Measurements from ENCODE around the gene SMYD3.

SMYD3 gene

GRCh38 chr1:246506674-246507481 is at the start of gene SMYD3:
Gene SMYD3, minus strand, starts transcription at chr1:246507279.
- peak; percentile 69 for DNase-seq

GRCh38 chr1:246554201-246554600 is 47.1 kb upstream of the SMYD3 start:
- DNase-seq, result no peak

DNA sequence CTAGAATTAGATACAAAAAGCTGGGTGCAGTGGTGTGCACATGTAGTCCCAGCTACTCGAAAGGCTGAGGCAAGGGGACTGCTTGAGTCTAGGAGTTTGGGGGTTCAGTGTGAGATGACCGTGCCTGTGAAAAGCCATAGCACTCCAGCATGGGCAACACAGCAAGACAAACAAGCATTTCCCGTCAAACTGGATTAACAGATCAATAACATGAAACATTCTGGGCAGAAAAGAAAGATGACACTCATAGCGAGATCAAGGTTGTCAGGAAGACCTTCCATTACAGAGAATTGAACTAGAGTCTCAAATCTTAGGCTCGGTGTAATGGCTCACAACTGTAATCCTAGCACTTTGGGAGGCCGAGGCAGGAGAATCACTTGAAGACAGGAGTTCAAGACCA is 45.0 kb upstream of the SMYD3 start:
- no peak for DNase-seq

DNA sequence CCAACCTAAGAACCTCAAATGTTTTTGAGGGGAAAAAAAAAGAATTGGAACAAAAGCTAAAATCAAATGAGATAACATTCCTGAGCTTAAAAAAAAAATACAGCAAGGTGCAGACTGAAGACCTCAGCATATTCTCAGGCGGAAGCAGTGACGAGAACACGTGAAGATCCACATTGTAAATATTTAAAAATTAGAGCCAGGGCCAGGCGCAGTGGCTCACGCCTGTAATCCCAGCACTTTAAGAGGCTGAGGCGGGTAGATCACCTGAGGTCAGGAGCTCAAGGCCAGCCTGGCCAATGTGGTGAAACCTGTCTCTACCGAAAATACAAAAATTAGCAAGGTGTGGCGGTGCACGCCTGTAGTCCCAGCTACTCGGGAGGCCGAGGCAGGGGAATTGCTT is 43.3 kb upstream of the SMYD3 start:
- DNase-seq, result no peak

- no peak for DNase-seq
These were observed 42.6 kb upstream of the SMYD3 start for GRCh38 chr1:246549665-246550064.

DNA sequence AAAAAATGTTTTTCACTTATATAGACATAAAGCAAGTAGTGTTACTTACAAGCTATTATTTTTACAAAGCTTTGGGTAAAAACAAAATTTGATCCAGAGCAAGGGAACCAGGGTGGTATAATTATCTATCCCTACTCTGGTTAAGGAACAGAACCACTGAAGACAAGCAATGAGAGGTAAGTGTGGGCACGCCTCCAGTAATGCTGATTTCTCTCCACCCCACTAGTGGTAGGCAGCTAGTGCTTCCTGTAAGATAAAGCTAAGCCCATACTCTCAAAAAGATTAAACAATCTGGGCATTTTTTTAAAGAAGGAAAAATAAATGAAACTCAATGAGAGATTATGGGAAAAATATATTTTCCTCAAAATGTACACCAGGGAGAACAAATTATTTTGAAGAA is 36.9 kb upstream of the SMYD3 start:
- DNase-seq, result no peak

- no peak for DNase-seq
These were observed 33.8 kb upstream of the SMYD3 start for GRCh38 chr1:246540738-246541491.

- no peak for DNase-seq
These were observed 30.8 kb upstream of the SMYD3 start for GRCh38 chr1:246537887-246538286.

GRCh38 chr1:246537441-246537840 is 30.4 kb upstream of the SMYD3 start:
- DNase-seq, result no peak

DNA sequence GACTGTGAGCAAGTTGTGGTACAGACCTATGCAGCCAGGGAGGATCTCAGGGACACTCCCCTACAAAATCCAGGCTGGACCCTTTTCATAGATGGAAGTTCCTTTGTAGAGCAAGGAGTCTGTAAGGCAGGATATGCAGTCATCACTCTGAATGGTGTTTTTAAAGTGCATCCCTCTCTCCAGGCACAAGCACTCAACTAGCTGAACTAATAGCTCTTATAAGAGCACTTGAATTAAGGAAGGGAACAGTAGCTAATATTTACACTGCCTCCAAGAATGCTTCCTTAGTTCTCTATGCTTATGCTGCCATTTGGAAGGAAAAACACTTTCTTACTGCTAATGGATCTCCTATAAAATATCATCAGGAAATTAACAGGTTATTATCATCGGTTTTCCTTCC is 27.0 kb upstream of the SMYD3 start:
- DNase-seq, result no peak

DNA sequence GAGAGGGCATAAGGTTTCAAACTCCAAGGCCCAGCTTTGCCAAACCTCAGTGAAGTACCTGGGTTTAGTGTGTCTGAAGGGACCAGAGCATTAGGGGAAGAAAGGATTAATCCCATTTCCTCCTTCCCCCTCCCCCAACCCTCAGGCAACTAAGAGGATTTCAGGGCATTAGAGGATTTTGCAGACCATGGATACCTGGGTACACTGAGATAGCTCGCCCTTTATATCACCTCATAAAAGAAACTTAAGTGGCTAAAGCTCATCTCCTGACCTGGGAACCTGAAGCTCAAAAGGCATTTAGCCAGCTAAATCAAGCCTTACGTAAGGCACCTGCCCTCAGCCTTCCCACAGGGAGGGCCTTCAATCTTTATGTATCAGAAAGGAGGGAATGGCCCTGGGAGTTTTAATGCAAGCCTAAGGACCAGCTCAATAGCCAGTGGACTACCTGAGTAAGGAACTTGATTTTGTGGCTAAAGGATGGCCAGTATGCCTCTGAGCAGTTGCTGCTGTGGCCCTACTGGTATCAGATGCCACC is 26.4 kb upstream of the SMYD3 start:
- no peak for DNase-seq

DNA sequence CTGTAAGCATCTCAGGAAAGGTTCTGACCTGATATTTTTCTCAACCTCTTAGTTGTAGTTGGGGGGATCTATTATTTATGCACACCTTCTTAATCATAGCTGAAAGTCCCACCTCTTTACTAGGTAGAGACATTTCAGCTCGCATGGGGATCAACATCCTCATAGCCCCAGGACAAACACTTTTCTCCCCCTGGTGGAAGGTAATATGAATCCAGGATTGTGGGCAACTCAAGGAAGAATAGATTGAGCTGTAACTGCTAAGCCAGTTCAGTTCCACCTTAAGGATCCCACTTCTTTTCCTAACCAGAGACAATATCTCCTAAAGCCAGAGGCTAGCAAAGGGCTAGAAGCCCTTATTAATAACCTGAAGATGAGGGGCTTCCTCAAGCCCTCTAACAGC is 25.4 kb upstream of the SMYD3 start:
- DNase-seq, result no peak

- DNase-seq, result no peak
These were observed 23.4 kb upstream of the SMYD3 start for GRCh38 chr1:246530482-246530881.

DNA sequence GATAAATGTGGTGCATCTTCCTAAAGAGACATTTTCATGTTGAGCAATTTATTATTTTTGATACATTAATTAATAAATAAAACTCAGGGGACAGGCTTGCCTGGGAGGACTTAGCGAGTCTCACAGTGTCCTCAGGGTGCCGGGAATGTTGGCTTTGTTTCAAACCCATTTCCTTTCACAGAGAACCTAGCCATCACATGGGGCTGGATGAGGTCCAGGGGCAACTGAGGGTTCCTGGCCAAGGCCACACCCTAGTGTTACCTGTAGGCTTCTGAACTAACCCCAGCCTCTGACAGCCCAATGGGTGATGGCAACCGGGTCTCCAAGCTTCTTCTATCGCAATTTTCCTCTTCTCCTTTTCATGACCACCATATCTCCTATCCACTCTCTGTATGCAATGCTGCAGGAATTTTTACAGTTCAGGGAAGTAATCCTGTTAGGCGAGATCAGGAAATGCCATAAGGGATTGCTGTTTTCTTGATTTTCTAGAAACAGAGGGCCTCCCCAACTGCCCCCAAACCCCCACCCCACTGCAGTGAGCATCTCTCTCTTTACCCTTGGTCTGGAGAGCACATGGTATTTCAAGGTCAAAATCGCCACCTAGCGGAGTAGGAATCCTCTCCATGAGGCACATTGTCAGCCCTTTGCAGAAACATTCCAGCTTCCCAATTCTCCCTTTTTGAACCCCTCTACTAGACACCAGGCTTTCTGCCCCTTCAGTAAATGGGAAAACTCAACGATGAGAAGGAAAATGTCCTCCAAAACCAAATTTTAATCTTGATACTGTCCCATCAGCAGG is 22.1 kb upstream of the SMYD3 start:
- no peak for DNase-seq

DNA sequence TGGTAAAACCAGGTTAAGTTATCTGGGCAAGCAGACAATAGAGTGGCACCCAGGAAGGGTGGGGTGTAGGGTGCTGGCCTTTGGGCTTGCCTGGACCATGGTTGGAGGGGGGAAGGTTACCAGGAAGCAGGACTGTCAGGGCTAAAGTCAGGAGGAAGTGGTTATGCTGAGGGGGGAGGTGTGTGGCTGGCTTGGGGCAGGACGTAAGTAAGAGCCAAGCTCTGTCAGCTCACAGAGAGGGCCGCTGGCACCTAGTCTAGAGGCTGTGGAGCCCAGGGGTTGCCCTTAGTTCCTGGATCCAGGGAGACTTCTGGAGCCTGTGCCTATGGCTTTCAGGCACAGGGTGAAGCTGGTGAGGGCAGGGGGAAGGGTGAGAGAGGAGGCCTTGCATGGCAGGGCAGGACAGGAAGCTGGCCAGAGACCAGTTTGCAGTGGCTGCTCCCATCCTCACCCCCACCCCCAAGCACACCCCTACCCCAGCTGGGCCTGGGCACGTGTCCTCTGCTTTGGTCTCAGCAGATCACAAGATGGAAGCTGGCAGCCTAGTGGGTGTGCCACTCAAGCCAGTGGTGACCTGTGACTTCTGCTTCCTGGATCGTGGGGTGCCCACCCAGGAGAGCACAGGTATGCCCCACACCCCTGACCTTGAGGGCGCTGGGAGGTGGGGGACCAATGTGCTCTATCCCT is 20.5 kb upstream of the SMYD3 start:
- DNase-seq, result no peak

GRCh38 chr1:246526915-246527314 is 19.8 kb upstream of the SMYD3 start:
- no peak for DNase-seq

DNA sequence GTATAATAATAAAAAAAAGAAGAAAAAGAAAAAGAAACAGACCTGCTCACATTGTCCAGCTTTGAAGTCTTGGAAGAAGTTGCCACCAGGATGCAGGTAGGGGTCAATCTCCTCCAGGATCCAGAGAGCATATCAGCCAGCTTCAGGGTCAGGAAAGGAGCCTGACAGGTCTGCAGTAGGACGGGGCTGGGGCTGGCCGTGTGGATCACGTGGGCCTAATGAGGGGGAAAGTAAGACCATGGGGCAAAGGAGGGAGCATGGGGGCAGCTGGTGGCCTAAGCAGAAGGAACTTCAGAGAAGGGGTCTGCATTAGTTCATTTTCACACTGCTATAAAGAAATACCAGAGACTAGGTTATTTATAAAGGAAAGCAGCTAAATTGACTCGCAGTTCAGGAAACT is 19.3 kb upstream of the SMYD3 start:
- DNase-seq, result no peak

- no peak for DNase-seq
These were observed 12.4 kb upstream of the SMYD3 start for GRCh38 chr1:246519514-246519913.

DNA sequence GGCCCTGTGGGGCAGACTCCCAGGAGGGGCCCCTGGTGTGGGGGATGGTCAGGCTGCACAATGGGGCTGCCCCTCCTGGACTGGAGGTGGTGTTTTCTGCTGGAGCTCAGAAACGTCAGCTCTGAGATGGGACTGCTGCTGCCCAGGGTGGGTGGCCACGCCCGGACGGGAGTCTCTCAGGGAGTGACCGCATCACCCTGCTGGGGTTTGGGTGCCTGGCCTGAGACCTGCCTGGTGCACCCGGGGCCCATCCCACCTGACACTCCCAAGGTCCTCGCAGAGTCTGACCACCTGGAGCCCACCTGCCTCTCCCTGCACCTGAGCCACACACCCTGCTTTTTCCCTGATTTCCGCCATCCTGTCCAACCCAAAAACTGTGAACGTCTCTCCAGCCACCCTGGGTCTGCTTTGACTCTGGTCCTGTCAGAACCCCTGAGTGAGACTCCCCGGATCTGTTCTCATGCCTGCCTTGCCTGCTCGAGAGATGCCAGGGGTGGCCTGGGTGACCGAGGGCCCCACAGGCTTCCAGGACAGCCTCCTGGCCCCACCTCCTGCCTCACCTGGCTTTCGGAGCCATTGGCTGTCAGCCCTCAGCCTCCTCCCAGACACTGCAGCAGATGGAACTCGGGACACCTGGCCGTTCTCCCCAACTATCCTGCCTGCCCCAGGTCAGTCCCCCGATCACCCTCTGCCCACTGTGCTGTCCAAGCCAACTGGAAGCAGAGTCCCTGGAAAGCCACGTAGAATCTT is 11.6 kb upstream of the SMYD3 start:
- DNase-seq, result no peak

DNA sequence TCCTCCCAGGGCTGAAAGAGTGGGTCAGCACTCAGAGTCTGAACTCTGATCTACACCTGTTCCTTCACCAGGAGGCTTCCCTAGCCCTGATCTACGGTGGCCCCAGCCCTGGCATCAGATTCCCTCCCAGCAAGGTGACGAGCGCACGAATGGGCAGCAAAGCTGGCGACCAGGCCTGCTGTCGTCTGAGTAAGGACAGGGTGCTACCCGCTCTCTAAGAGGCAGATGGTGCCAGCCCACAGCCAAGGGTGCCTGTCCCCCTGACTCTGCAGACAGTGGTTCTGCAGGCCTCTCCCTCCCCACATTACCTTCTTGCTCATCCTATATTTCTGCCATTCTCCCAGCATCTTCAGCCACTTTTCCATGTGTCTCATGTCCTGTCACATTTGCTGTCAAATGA is 10.3 kb upstream of the SMYD3 start:
- DNase-seq, result no peak

DNA sequence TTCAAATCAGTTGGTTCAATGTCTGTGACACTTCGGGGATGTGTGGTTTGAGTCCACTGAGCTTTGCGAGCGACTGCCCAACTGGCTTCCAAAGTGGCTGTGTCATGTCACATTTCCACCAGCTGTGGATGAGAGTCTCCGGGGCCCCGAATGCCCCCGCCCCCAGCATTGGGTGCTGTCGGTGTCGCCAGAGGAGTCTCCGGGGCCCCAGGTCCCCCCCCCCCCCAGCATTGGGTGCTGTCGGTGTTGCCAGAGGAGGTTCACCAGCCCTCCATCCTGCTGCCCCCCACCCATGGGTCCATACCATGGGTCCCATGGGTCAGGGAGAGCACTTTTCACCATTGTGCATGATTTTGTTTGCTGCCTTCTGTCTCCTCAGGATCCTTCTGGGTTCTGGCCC is 9.0 kb upstream of the SMYD3 start:
- DNase-seq, result no peak

DNA sequence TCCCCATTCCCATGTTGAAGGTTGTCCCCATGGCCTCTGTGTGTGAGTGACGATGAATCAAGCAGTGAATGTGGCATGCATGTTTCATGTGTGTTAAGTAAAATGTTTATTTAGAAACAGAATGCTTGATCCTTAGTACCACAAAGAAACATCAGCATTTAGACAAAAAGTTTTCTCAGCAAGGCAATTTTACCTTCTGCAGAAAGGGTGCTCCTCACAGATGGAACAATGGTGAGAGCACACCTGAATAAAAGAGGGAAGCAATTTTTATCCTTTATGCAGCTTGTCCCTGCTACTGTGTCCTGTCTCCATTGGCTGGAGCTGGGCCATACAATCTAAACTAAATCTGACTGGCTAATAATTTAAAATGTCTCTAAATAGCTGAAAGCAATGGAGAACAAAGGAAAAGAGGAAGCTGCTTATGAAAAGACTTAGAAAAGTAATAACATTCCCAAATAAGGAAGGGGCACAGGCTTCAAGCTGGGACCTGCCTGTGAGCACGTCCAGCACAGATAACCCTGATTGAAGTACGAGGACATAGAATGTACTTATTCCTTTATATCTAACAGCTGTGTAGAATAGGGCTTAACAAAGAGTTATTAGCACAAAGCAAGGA is 8.4 kb upstream of the SMYD3 start:
- no peak for DNase-seq

All from activated gamma-delta T cell treated with Interleukin-2 at 50 U/mL for 16 hours (primary cell).